Measurements from ENCODE around the gene CLK1.

Gene CLK1

GRCh38 chr2:200810998-200811332 is 53.5 kb downstream of the CLK1 start:
- no peak for DNase-seq

GRCh38 chr2:200810252-200810997 is 54.0 kb downstream of the CLK1 start:
- DNase-seq = no peak

- no peak for DNase-seq
Observed at GRCh38 chr2:200809506-200810251, 54.8 kb downstream of the CLK1 start.
